ENCODE results near the gene CST9.

The CST9 gene

GRCh38 chr20:23605867-23606651, at the start of gene CST9:
TSS of gene CST9 (minus strand) at chr20:23605917. CDS start at chr20:23605864, 53 bp downstream.
- ATAC-seq (ENCODE audit: insufficient read depth, low read depth) = no peak
- DNase-seq = no peak
- Histone ChIP-seq H4K20me1 (ENCODE audit: insufficient read depth, low read length) (no peaks in the 10 kb centered on the region), H3K79me2 (ENCODE audit: insufficient read depth, low read length) (no peaks in the 10 kb centered on the region), H3K9ac (ENCODE audit: low read depth, low read length) (no peak within 1 kb of the TSS), H3K36me3 (ENCODE audit: insufficient read depth, low read length) (no peaks in the 10 kb centered on the region), H3K9me3 (ENCODE audit: insufficient read depth, low read length, severe bottlenecking) (no peaks in the 10 kb centered on the region), H3K4me1 (ENCODE audit: insufficient read depth, low read length) (0 out of 2 replicates have a peak, but pooled peaks cover 3% of the 10 kb centered on the region), H3K27me3 (ENCODE audit: insufficient read depth, low read length, poor library complexity) (peaks cover 30% of the 10 kb centered on the region), H3K4me2 (ENCODE audit: insufficient read depth, low read length) (no peak within 1 kb of the TSS), H3K4me3 (ENCODE audit: low read depth in 1 of 2, low read length in 2 of 2) (no peak within 1 kb of the TSS), H2AFZ (ENCODE audit: low read depth, low read length) (no peak within 1 kb of the TSS), H3K27ac (ENCODE audit: low read length) (no peak within 1 kb of the TSS)
- TF ChIP-seq CTCF (IDR thresholded peaks at IDR 0.05; ENCODE audit: borderline replicate concordance, extremely low read depth, low read length, poor library complexity, severe bottlenecking) (no peak), EZH2 (IDR thresholded peaks at IDR 0.05; ENCODE audit: borderline replicate concordance, low read depth, low read length, severe bottlenecking) (no peak)

- Histone ChIP-seq H3K9ac (ENCODE audit: low read depth, low read length) (no peak overlapping the region), H3K27me3 (ENCODE audit: insufficient read depth, low read length, poor library complexity) (peaks cover 23% of the 10 kb centered on the region), H3K4me2 (ENCODE audit: insufficient read depth, low read length) (no peak overlapping the region), H4K20me1 (ENCODE audit: insufficient read depth, low read length) (no peaks in the 10 kb centered on the region), H3K36me3 (ENCODE audit: insufficient read depth, low read length) (no peaks in the 10 kb centered on the region), H3K79me2 (ENCODE audit: insufficient read depth, low read length) (no peaks in the 10 kb centered on the region), H3K9me3 (ENCODE audit: insufficient read depth, low read length, severe bottlenecking) (no peaks in the 10 kb centered on the region), H3K27ac (ENCODE audit: low read length) (no peak overlapping the region), H2AFZ (ENCODE audit: low read depth, low read length) (no peak overlapping the region), H3K4me1 (ENCODE audit: insufficient read depth, low read length) (no peaks in the 10 kb centered on the region), H3K4me3 (ENCODE audit: low read depth in 1 of 2, low read length in 2 of 2) (no peak overlapping the region)
- no peak for TF ChIP-seq CTCF (IDR thresholded peaks at IDR 0.05; ENCODE audit: borderline replicate concordance, extremely low read depth, low read length, poor library complexity, severe bottlenecking)
- no peak for TF ChIP-seq EZH2 (IDR thresholded peaks at IDR 0.05; ENCODE audit: borderline replicate concordance, low read depth, low read length, severe bottlenecking)
- DNase-seq (no peak), ATAC-seq (ENCODE audit: insufficient read depth, low read depth) (no peak)
These were observed 49.0 kb upstream of the CST9 start for GRCh38 chr20:23654717-23655116.

GRCh38 chr20:23654000-23654399, 48.3 kb upstream of the CST9 start:
- H3K4me3 ChIP-seq (ENCODE audit: low read depth in 1 of 2, low read length in 2 of 2) = no peak overlapping the region
- no peak for TF ChIP-seq EZH2 (IDR thresholded peaks at IDR 0.05; ENCODE audit: borderline replicate concordance, low read depth, low read length, severe bottlenecking)
- TF ChIP-seq CTCF (IDR thresholded peaks at IDR 0.05; ENCODE audit: borderline replicate concordance, extremely low read depth, low read length, poor library complexity, severe bottlenecking) = no peak
- H3K27ac ChIP-seq (ENCODE audit: low read length) = no peak overlapping the region
- H3K9me3 ChIP-seq (ENCODE audit: insufficient read depth, low read length, severe bottlenecking) = no peaks in the 10 kb centered on the region
- H3K79me2 ChIP-seq (ENCODE audit: insufficient read depth, low read length) = no peaks in the 10 kb centered on the region
- no peak overlapping the region for H3K9ac ChIP-seq (ENCODE audit: low read depth, low read length)
- H3K4me1 ChIP-seq (ENCODE audit: insufficient read depth, low read length) = no peaks in the 10 kb centered on the region
- no peaks in the 10 kb centered on the region for H3K36me3 ChIP-seq (ENCODE audit: insufficient read depth, low read length)
- peaks cover 23% of the 10 kb centered on the region for H3K27me3 ChIP-seq (ENCODE audit: insufficient read depth, low read length, poor library complexity)
- no peak overlapping the region for H2AFZ ChIP-seq (ENCODE audit: low read depth, low read length)
- no peaks in the 10 kb centered on the region for H4K20me1 ChIP-seq (ENCODE audit: insufficient read depth, low read length)
- no peak for DNase-seq
- H3K4me2 ChIP-seq (ENCODE audit: insufficient read depth, low read length) = no peak overlapping the region
- no peak for ATAC-seq (ENCODE audit: insufficient read depth, low read depth)

All from DND-41 (cell line).